Measurements from ENCODE around the gene BEGAIN.

The BEGAIN gene

GRCh38 chr14:100548295-100548655, 38.9 kb downstream of the BEGAIN start:
- no peak for DNase-seq

DNA sequence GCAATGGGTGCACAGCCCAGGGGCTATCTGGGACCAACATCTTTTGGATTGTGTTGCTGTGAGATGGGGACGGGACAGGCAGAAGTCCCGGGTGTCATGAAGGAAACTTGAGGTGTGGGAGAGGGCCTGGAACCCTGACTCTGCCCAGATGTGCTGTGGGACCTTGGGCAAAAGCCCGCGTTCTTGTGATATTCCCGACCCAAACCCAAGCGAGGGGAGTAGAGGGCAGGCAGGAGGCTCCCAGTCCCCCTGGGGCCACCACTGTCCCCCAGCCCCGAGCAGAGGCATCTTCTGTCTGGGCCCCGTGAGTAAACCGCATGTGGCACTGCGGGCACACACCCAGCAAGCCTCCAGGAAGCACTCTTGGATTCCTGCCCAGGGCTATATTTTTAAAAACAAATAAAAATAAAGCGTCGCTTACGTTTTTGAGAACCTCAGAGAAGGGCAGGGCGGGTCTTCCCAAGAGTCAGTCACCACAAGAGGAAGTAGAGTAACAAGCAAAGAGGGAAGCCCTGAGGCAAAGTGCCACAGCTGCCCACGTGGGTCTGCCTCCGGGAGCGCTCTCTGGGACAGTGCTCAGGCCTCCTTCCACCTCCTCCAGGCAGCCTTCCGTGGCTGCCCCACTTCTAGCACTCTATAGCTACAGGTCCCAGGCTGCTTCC, 39.5 kb downstream of the BEGAIN start:
- no peak for DNase-seq

DNA sequence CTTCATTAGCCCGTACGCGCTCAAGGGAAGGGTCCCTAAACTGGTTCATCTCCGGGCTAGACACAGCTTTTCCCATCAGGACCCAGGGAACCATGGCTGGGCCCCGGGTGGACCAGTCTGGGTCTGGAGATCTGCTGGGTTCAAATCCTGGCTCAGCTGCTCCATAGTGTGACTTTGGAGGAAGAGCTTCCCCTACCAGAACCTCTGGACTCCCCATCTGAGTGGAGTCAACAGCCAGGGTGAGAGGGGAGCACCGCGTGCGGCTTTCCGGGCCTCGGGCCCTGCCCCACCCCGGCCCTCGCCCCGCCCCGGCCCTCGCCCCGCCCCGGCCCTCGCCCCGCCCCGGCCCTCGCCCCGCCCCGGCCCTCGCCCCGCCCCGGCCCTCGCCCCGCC, 41.2 kb downstream of the BEGAIN start:
- no peak for DNase-seq

GRCh38 chr14:100545359-100545758, 41.9 kb downstream of the BEGAIN start:
- DNase-seq: no peak

- no peak for DNase-seq
These were observed 42.6 kb downstream of the BEGAIN start for GRCh38 chr14:100544506-100545141.

DNA sequence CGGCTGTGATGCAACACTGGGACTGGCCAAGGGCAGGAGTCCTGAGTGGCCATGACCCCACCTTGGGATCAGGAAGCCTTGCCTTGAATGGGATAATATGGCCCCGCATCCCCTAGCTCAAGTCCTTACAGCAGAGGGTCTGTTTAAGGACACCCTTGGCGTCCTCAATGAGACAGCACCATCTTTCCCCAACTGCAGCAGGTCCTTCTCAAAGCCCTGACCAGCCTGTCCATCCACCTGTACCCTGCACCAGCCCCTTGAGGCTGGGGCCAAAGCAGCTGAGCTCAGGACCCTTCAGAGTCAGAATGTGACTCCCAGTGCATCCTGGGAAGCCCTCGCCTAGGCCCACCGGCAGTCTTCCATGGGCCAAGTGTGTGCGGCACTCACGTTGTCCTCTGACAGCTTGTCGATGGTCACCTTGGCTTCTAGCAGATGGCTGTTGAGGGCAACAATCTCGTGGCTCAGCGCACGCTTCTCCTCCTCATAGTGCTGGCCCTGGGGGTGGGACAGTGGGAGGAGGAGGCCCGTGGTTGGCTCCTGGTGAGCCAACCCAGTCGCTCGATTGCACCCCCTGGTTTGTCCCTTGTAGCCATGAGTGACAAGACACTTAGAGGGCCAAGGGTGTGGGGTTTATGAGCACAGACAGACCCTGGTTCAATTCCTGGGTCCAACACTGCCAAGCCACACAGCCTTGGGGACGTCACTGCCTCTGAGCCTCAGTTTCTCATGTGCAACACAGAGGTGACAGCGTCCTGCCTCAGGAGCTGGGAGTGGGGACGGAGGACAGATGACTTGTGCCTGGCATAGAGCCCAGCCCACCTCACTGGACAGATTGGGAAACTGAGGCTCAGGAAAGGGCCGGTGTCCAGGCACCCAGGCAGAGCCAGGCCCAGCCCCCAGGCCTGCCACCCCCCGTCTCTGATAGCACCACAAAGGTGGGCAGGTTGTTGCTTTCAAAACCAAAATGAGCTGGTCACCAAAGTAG, 43.5 kb downstream of the BEGAIN start:
- DNase-seq: no peak

- no peak for DNase-seq
These were observed 44.5 kb downstream of the BEGAIN start for GRCh38 chr14:100542619-100543205.

DNA sequence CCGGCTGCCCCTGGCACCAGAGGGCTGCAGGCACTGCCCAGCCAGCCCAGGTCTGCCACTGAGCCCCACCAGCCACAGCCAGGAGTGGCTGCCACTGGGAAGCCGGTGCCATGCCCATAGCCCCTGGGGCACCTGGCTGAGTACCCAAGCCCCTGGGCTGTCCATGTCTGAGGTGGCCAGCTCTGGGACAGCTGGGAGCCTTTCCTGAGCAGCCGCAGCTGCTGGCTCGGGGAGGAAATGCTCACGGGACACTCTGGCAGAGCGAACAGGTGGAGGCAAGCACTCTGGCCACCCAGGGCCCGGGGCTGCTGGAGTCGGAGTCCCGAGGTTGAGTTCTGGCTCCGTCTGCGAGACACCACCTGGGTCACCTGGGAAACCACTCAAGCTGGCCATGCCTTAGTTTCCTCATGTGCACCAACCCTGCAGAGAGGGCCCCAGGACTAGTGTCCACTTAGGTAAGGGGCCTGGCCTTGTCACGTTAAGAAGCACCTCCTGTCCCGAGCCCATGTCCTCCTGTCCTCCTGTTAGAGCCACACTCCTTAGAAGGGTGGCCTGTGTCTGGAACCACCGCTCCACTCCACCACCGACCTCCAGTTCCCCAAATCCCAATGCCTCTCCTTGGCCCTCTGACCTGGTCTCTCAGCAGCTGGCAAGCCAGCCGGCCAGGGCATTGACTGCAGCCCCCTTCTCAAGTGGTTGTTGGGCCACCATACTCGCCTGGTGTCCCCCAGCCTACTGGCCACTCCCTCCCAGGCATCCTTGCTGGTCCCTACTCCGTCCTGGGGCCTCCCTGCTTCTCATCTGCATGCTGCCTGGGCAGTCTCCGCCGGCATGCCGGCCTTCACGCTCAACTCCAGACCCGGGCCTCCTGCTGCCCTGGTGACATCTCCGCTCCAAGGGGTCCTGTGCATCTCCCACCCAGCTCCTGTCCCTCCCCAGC, 45.3 kb downstream of the BEGAIN start:
- DNase-seq: no peak

GRCh38 chr14:100540926-100541620, 46.1 kb downstream of the BEGAIN start:
- DNase-seq: no peak

GRCh38 chr14:100540141-100540925, 46.9 kb downstream of the BEGAIN start:
- no peak for DNase-seq

DNA sequence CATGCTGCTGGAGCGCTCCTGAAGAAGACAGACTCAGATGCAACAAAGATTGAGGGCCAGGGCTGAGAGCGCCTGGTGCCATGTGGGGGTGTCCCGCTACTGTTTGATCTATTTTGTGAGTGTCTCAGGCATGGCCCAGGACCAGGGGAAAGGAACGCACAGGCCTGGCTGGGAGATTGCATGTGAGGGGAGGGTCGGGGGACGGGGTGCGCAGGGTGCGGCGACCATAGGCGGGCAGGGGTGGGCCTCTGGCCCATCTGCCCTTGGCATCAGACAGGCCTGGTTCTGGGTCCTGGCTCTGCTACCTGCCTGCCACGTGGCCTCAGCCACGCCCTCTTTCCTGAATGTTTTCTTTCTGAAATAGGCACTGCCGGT, 47.5 kb downstream of the BEGAIN start:
- DNase-seq: no peak

- DNase-seq: no peak
These were observed 48.1 kb downstream of the BEGAIN start for GRCh38 chr14:100539003-100539660.

DNA sequence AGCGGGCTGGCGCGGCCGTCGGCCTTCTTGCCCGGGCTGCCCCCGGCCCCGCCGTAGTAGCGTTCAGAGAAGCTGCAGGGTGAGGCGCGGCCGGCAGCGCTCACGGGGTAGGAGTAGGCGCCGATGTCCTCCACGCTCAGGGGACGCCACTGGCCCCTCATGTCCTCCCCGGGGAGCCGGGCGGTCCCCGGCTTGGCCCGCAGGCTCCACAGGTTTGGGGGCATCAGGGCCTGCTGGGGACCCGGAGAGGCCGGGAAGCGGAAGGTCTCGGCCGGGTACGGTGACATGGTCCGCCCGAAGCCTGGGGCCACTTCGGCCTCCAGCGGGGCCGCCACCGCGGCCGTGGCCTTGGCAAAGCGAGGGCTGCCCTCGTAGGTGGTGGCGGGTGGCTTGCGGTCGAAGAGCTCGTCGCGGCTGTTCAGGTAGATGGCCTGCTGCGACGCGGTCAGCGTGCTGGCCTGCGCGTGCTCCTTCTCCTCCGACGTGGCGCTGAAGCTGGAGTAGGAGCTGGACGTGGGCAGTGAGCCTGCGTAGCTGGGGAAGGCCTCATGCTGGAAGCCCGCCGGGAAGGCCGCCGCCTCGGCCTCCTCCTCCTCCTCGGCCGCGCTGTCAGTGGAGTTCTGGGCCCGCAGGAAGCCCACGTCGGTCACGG, 48.7 kb downstream of the BEGAIN start:
- DNase-seq: no peak

DNA sequence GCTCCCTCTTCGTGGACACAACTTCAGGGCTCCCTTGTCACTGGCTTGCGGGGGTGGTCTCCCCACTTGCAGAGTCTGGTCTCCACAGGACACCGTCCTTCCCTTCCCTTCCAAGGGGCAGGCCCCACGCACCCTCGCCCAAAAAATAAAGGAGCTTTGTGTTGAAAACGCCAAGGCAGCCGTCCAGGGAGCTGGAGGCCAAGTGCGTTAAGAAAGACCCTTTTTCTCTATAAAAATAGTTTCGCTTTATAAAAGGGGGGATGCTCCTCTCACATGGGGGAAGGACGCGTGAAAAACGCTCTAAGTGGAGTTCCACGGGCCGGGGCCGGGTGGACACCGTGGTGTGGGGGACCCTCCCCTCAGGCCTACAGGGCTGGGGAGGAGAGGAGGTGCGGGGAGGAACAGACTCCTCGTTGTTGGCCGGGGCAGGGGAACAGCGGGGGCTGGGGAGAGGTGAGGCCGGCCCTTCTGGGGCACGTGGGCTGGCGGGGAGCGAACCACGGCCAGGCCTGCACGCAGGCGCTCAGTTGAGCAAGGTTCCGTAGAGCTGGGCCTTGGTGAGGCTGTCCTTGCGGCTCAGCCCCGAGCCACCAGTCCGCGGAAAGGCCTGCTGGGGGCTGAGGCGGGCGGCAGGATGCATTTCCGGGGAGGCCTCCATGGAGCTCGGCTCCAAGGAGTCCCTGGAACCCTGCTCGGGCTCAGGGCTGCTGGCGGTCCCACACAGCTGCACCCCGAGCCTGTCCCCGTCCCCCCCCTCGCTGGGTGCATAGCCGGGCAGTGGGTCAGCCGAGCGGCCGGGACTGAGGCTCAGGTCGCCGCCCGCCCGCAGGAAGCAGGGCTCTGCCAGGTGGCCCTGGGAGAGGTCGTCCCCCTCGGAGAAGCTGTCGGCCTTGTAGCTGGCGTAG, 49.5 kb downstream of the BEGAIN start:
- DNase-seq: no peak

DNA sequence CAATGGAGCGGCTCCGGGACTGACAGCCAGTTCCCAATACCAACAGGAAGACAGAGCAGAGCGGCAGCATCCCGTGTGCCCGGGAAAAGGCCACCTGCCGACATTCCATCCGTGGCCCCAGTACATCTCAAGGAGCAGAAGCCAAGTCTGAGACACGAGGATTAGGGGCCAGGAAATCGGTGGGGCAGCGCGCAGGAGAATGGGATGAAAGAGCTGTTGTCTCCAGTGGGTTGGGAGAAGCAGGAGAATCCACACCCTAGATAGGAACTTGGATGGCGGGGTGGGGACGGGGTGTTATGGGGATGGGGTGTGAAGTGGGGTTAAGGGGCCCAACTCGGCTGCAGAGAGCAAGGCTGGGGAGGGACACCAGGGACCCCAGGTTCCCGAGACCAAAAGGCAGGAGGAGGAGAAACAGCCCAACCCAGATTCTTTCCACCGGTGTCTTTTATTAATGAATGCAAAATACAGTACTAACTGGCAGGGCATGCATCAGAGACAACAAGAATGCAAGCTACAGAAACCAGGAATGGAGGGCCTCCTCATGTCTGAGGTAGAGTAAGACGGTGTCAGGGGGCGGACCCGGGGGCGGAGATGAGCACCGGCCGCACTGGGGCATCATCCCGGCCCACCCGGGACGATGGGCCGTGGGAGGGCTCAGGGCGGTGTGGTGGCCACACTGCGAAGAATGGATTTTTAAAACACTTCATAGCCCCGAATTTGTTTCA, 50.3 kb downstream of the BEGAIN start:
- no peak for DNase-seq

GRCh38 chr14:100536121-100536510, 51.1 kb downstream of the BEGAIN start:
- no peak for DNase-seq

DNA sequence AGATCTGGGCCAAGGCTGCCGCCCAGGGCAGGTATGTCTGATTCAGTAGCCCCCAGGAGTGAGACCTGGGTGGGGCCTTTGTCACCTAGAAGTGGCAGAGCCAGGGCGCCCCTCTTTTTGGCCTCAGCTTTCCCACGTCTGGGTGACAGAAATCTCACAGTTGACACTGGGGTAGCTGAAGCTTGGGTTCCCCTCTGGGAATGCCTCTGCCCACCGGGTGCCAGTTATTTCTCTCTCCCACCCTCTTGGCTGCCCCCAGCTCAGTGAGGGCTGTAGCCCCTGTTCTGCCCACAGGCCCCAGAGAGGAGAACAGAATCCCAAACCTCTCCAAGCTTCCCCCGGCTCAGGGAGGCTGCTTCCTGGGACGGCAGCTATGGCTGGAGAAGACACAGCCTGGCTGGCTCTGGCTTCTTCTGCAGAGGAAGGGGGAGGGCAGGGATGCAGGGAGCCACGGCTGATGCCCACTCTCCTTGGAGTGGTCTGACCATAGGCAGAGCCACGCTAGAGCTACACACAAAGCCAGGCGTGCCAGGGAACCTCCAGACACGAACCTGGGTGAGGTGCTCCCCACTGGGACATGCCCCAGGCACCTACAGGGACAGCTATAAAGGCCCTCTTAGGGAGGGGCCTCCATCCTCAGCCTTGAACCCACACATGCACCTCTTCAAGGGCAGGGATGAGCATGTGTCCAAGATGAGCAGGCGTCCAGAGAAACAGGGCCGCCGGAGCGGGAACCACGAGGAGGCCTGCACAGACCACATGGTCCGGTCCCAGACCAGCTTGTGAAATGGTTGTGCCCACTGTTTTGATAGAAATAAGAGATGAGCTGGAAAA, 51.7 kb downstream of the BEGAIN start:
- no peak for DNase-seq

Data from DMS 273 treated with DMSO at 0.1 percent for 48 hours (cell line).